ENCODE results near the gene ACVR2B. TPM values are rescaled to one million over a fixed set of nuclear protein-coding genes. Genes with fewer than 3 reads are reported as not detected.

ACVR2B gene
- total and polyA plus RNA-seq, 10 of the 15 experiments (the other 5 are each of a cell fraction or from before 2014, with no cell fraction given), result 0.27 to 2.9 (median 1.0) TPM

DNA sequence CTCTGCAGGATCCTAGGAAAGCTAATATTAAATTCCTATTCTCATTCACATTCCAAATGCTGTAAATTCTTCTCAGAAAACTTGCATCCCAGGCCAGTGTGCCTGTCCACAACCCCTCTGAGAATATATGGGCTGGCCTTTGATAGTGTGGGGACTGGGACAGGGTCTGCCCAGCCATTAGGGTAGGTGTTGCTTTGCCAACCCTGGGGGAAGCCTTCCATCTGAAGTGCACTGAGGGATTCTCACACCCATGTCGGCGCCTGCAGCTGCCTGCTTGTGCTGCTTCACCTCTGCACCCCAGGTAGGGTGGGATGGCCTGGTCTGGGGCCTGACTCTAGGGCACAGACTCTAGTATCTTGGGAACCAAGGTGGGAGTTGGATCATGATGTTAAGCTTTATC is 27.2 kb downstream of the ACVR2B start (continued):
- TF ChIP-seq, protein P1, sequence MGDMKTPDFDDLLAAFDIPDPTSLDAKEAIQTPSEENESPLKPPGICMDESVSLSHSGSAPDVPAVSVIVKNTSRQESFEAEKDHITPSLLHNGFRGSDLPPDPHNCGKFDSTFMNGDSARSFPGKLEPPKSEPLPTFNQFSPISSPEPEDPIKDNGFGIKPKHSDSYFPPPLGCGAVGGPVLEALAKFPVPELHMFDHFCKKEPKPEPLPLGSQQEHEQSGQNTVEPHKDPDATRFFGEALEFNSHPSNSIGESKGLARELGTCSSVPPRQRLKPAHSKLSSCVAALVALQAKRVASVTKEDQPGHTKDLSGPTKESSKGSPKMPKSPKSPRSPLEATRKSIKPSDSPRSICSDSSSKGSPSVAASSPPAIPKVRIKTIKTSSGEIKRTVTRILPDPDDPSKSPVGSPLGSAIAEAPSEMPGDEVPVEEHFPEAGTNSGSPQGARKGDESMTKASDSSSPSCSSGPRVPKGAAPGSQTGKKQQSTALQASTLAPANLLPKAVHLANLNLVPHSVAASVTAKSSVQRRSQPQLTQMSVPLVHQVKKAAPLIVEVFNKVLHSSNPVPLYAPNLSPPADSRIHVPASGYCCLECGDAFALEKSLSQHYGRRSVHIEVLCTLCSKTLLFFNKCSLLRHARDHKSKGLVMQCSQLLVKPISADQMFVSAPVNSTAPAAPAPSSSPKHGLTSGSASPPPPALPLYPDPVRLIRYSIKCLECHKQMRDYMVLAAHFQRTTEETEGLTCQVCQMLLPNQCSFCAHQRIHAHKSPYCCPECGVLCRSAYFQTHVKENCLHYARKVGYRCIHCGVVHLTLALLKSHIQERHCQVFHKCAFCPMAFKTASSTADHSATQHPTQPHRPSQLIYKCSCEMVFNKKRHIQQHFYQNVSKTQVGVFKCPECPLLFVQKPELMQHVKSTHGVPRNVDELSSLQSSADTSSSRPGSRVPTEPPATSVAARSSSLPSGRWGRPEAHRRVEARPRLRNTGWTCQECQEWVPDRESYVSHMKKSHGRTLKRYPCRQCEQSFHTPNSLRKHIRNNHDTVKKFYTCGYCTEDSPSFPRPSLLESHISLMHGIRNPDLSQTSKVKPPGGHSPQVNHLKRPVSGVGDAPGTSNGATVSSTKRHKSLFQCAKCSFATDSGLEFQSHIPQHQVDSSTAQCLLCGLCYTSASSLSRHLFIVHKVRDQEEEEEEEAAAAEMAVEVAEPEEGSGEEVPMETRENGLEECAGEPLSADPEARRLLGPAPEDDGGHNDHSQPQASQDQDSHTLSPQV (IDR thresholded peaks at IDR 0.05), result no peak
- no peak for TF ChIP-seq MTA3 (IDR thresholded peaks at IDR 0.05; ENCODE audit: borderline replicate concordance, low read length)
- TF ChIP-seq JUND (IDR thresholded peaks at IDR 0.05; ENCODE audit: low read depth, low read length), result no peak
- TF ChIP-seq KDM1A (IDR thresholded peaks at IDR 0.05; ENCODE audit: borderline replicate concordance), result no peak
- TF ChIP-seq, protein P2, sequence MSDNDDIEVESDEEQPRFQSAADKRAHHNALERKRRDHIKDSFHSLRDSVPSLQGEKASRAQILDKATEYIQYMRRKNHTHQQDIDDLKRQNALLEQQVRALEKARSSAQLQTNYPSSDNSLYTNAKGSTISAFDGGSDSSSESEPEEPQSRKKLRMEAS (IDR thresholded peaks at IDR 0.05; ENCODE audit: low read depth, low read length), result no peak
- TF ChIP-seq, protein P3, sequence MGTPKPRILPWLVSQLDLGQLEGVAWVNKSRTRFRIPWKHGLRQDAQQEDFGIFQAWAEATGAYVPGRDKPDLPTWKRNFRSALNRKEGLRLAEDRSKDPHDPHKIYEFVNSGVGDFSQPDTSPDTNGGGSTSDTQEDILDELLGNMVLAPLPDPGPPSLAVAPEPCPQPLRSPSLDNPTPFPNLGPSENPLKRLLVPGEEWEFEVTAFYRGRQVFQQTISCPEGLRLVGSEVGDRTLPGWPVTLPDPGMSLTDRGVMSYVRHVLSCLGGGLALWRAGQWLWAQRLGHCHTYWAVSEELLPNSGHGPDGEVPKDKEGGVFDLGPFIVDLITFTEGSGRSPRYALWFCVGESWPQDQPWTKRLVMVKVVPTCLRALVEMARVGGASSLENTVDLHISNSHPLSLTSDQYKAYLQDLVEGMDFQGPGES (IDR thresholded peaks at IDR 0.05), result no peak
- TF ChIP-seq, protein P4, sequence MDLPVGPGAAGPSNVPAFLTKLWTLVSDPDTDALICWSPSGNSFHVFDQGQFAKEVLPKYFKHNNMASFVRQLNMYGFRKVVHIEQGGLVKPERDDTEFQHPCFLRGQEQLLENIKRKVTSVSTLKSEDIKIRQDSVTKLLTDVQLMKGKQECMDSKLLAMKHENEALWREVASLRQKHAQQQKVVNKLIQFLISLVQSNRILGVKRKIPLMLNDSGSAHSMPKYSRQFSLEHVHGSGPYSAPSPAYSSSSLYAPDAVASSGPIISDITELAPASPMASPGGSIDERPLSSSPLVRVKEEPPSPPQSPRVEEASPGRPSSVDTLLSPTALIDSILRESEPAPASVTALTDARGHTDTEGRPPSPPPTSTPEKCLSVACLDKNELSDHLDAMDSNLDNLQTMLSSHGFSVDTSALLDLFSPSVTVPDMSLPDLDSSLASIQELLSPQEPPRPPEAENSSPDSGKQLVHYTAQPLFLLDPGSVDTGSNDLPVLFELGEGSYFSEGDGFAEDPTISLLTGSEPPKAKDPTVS (IDR thresholded peaks at IDR 0.05; ENCODE audit: low read depth, low read length), result no peak
- TF ChIP-seq NR2C2 (IDR thresholded peaks at IDR 0.05; ENCODE audit: borderline replicate concordance, control insufficient read depth, insufficient read length, low read depth), result no peak
